LNCAP (cell line): ENCODE results near the gene PDE2A.

ENCODE experiments used
- TF ChIP-seq, protein P1 (sequence below): fragments of 450-650 bp; IDR thresholded peaks from 2 replicates; pipeline ENCODE4 v1.5.1; 2017; ENCODE audit warnings: mild to moderate bottlenecking

PDE2A gene

DNA sequence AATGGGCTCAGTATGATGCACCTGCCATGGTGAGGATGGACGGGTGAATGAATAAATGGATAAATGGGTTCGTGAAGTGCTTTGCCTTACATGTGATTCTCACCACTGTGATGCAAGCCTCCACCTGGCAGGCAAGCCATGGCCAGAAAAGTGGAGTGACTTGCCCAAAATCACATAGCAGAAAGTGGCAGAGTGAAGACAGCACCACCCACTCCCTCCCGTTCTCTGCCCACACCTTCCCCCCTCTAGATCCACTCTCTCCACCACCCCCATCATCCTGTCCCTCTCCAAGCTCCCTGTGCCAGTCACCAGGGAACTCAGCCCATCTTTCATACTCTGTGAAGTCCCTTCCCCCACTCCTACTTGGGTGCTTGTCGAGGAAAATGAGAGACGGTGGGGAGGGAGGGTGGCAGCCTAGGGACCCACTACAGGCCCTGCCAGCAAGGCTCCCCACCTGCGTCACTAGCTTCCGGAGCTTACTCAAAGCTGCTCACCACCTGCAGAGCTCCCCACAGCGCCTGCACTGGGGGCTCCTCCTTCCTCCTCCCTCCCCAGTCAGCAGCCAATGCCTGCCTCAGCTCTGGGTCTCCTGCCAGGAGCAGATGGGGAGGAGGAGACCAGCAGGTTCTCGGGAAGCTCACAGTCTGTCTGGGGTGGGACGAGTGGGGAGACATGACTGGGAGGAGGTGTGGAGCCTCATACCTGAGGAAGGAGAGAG, 82.3 kb downstream of the PDE2A start:
- TF ChIP-seq, protein P1, sequence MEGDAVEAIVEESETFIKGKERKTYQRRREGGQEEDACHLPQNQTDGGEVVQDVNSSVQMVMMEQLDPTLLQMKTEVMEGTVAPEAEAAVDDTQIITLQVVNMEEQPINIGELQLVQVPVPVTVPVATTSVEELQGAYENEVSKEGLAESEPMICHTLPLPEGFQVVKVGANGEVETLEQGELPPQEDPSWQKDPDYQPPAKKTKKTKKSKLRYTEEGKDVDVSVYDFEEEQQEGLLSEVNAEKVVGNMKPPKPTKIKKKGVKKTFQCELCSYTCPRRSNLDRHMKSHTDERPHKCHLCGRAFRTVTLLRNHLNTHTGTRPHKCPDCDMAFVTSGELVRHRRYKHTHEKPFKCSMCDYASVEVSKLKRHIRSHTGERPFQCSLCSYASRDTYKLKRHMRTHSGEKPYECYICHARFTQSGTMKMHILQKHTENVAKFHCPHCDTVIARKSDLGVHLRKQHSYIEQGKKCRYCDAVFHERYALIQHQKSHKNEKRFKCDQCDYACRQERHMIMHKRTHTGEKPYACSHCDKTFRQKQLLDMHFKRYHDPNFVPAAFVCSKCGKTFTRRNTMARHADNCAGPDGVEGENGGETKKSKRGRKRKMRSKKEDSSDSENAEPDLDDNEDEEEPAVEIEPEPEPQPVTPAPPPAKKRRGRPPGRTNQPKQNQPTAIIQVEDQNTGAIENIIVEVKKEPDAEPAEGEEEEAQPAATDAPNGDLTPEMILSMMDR: no peak

DNA sequence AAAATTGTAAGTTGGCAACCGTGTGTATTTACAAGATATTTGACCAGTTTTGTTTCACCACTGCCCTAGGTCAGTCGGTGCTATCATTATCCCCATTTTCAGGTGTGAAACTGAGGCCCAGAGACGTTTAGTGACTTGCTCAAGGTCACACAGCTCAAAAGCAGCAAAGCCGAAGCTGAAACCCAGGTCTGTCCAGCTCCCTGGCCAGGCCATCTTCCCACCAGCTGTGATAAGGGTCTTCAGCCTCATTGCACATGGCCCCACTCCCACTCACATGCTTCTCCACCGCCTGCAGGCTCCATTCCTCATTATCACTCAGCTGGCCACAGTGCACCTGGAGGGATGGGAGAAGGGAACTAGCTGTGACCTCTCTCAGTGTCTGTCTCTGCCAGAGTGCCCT, 83.2 kb downstream of the PDE2A start:
- TF ChIP-seq, protein P1: no peak

DNA sequence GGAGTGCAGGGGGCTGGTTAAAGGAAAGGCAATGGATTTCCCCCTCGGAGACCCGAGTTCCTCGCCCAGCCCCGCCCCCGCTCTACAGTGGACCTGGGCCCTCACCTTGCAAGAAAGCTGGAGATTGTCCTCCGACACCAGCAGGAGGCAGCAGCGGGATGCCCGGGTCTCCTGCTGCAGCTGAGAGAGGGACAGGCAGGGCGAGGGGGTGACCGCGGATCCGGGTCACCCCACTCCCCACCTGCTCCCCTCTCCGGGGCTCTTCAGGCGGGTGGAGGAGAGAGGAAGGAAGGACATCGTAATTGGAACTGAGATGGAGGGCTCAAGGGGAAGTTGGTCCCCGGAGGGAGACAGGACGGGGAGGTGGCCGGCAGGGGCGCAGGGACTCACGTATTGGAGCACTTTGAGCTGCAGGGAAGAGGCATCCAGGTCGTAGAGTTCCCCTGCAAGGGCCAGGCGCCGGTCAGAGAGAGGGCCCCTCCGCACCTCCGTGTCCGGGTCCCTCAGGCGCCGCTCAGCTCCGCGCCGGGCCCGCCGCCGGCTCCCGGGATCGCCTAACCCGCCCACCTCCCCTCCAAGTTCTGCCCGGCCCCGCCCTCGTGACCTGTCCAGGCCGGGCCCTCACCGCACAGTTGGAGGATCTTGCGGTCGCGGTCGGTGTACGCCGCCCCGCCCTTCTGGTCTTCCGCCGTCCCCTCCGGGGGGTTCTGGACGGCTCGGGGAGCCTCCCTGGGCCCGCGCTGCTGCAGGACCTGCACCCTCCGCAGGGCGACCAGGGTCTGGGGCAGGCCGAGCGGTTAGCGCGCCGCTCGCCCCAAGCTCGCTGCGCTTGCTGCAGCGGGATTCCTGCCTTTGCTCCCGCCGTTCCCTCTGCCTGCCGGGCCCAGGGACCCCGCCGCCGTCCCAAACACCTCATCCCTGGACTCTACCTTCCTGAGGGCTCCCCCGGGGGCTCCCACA, 84.1 kb downstream of the PDE2A start:
- TF ChIP-seq, protein P1: peak; percentile 62

DNA sequence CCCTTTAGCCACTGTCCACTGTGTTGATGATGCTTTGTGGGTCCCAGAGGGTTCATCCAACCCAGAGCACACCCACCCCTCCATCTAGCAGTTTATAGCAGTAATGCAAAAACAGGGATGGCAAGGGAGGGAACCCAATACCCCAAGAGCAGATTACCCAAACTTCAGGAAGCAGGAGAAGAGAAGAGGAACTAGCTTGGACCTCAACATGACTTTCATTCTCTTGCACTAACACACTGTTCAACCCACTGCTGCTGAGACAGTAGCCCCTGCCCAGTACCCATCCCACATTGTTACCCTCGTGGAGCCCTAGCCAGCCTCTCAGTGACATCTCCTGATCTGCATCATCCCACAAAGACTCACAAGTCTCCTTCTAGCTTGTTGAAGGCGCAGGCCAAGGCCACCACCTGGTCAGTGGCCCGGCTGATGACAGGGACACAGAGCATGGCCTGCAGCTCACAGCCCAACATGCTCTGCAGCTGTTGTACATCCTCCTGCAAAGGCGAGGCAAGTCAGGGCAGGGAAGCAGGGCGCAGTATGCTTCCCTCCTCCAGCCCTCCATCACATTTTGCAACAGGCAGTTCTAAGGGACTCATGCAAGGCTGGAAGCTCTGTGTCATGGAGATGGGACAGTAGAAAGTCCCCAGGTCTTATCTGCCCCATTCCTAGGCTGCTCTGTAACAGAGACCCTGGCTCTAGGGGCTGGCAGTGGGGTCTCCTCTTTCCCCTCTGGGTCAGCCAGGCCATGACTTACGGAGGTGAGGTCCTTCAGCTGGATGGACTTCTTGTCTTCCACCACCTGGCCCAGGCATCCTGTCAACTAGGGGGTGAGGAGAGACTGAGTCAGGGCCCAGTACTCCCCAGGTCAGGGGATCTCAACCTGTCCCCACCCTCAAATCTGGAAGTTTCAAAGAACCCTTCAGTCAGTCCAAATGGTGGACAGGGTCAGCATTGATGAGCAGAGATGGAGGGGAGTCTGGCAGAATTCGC, 85.5 kb downstream of the PDE2A start:
- TF ChIP-seq, protein P1: no peak

DNA sequence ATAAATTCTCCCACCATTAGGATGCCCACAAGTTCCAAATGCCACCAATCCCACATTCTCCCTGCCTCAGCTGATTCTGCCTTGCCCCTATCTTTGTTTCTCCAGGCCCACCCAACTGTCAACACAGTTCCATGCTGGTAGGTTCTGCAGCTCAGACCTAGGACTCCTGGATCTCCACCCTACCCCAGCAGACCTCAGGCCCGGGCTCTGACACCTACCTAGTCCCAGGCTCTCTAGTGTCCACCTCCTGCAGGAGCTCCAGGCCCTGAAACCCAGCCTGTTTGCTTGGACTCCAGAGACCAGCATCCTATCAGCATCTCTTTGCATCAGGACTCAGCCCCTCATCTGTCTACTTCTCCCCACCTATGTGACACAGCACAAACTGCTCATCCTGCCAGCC, 86.5 kb downstream of the PDE2A start:
- TF ChIP-seq, protein P1: no peak

DNA sequence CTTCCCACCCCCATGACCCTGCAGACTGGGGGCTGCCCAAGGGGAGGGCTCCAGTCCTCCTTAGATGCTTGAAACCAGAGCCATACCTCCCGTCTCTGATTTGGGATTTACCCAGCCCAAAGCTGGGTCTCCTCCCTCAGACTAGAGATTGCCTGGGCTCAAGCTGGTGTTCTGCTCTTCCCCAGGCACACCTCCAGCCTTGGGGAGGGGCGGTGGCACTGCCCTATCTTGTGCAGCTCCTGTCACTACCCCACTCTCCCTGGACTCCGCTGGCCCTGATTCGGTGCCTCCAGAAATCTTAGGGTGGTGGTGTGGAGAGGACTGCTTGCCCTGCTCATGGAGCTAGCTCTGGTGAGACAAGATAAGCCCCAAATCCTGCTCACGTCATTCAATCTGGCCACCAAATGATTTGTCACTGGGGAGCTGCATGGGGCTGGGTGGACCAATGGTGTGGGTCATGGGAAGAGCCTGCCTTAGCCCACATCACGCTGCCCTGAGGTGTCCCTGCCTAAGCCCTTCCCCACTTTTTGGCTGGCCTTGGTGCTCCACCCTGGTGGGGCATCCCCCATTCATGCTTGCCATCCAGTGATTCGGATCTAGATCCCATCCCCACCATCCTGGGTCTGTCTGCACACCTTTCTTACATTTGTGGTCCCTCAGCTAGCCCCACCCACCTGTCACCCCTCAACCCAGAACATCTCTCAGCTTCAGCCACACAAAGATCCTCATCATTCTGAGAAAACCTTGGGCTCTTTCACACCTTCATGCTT, 87.7 kb downstream of the PDE2A start:
- TF ChIP-seq, protein P1: no peak
